WI38 (cell line): ENCODE data around the gene DSCAML1.

Source experiments
- H3K4me3 ChIP-seq: 2 replicates; pipeline ENCODE4 v1.5.1; 2011; ENCODE audit warnings: low read depth, mild to moderate bottlenecking, control low read depth, low read length
- CTCF ChIP-seq: IDR thresholded peaks from 2 replicates; pipeline ENCODE4 v1.5.1; 2012; ENCODE audit warnings: low read depth, mild to moderate bottlenecking, control low read depth, low read length

The DSCAML1 gene

GRCh38 chr11:117794135-117794534 lies 2.9 kb downstream of the DSCAML1 start:
- no peak overlapping the region for H3K4me3 ChIP-seq
- no peak for TF ChIP-seq CTCF

DNA sequence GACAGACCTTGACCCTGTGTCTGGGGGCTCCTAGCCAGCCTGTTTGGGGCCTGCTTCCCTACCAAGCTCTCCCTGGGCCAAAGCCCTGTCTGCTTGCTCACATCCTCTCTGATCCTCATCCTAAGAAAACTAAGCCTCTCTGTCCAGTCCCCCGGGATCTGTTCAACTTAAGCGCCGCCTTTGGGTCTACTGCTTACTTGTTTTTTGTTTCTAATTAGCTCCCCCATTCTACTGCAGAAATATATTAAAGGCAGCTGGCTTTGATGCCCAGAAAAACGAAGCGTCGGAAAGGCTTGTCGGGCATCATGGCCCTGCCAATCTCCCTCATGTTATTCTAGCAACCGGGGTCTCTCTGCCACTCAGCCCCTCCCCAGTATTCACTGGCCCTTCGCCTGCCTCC lies 3.4 kb downstream of the DSCAML1 start:
- no peak overlapping the region for H3K4me3 ChIP-seq
- TF ChIP-seq CTCF: no peak

DNA sequence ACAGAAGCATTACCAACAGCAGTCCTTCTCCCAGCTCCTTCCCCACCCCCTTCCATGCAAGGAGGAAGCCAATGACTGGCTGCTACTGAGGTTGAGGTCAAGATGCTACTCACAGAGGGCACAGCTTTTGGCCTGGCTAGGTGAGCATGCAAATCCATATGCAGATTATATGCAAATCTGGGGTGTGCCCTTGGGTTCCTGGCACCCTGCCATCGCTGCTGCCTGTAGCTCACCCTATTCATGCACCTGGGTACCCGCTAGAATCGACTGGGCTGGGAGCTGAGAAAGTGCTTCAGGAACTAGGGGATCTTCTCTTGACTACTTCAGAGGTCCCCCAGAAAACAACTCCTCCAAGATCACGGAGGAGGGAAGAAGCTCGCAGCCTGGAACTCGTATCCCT lies 4.0 kb downstream of the DSCAML1 start:
- no peak overlapping the region for H3K4me3 ChIP-seq
- TF ChIP-seq CTCF: no peak

- TF ChIP-seq CTCF: no peak
Measured at GRCh38 chr11:117792241-117792640, 4.8 kb downstream of the DSCAML1 start.

GRCh38 chr11:117790279-117790678 lies 6.7 kb downstream of the DSCAML1 start:
- no peak for TF ChIP-seq CTCF

More at GRCh38 chr11:117792241-117792640, 4.8 kb downstream of the DSCAML1 start:
- H3K4me3 ChIP-seq: no peak overlapping the region

DNA sequence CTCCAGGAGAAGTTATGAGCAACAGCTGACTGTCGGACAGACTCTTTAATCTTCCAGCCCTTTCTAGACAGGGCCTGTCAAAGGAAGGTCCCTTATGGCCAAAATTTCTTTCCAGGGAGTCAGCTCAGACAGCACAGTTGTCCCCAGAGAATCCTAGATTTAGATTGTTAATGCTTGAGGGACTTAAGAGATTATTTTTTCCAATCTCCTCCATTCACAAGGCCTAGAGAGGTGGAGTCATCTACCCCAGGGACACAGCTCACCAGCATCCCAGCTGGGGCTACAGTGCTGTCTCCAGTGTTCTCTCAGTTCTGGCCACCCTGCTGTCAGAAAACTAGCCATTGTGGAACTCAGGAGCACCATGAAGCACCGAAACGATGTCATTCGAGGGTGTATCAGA lies 7.8 kb downstream of the DSCAML1 start:
- H3K4me3 ChIP-seq: no peak overlapping the region
- no peak for TF ChIP-seq CTCF

More at GRCh38 chr11:117790279-117790678, 6.7 kb downstream of the DSCAML1 start:
- no peak overlapping the region for H3K4me3 ChIP-seq

DNA sequence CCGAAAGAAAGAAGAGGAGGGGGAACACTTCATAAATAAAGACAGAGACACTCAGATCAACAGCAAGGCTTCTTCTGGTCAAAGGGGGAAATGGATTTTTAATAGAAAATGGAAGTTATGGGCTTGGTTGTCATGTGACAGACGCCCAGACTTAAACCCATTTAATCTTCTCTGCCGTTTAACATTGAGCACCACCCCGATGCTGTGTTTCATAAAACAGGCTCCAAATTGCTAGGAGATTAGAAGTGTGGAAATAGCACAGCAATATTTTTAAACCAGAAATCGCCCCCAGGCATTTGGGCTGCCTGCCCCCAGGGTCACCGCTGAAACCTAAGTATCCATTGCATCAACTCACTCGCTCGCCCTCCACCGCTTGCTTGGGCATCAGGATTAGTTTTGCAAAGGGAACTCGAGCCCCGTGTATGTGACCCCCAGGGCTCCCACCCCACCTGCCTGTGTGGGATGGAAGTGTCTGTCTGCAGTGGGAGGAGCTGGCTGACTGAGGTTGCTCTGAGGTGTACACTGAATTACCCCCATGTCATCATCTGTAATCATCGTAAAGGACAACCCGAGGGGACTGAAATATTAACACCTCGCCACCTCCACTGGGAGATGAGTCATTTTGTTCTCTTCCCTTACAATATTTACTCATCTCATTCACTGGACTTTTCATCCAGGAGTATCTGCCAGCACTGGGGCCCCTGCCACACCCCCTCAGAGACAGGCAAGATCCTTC lies 10.7 kb downstream of the DSCAML1 start:
- H3K4me3 ChIP-seq: no peak overlapping the region
- TF ChIP-seq CTCF: no peak
